Measurements from ENCODE around the gene PRDX5.

The PRDX5 gene

DNA sequence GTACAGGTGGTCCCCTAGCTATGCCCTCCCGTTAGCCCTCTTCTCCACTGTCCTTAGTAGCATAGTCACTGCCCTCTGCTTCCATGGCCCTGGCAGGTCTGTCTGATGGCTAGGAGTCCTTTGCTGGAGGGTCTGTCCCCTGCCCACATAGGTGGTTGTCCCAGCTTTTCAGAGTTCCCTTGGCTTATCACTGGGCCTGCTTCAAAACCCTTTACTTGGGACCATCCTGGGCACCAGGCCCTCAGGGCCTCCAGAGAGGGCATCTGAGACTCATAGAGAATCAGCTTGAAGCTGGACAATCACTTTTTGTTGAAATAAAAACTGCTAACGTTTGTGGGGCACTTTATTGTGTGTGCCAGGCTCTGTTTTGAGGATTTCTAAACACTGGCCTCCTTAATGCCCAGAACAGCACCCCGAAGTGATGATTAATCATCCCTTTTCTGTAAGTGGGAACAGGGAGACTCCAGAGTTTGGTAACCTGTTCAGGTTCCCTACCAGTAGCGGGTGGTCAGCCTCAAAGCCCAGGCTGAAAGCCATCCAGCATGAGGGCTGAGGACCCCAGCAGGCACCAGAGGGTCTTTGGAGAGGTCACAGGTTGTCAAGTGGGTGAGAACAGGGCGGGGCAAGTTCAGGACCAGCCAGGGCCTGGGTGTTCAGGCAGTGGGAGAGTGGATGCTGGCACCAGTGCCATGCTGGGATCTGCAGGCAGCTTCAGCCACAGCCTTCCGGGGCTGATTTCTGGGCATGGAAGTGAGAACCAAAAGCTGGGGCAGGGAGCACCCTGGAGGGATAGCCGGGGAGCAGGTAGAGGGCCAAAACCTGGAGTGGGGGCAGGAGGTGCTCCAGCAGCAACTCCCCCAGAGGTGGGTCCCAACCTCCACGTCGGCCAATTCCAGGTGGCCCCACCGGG lies 27.3 kb upstream of the PRDX5 start:
- no peak for DNase-seq (ENCODE audit: low spot score)

DNA sequence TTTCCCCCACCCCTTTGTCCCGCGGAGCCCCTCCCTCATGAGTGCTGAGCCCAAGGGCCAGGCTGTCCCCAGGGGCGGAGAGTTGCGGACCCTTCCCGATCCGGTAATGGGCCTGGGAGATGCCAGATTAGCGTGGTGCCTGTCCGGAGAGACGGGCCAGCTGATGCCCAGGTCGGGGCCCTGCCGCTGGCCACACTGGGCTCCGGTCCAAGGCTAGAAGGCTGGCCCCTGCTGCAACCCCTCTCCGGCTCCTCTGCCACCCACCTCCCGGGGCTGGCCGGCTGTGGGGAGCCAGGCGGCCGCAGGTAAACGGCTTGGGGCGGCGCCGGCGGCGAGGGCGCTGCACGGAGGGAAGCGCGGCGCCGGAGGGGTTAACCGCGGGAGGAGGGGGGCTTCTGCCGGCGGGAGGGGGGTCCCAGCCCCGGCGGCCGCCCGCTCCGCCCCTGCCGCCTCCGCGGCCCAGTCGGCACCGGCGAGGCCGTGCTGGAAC lies 26.6 kb upstream of the PRDX5 start, which contains the start of gene KCNK4:
KCNK4 (plus strand) TSS at position 41 of the 490 bp plus-strand sequence. CDS start 1,717 bp downstream, outside the sequence.
- DNase-seq (ENCODE audit: low spot score) = no peak

DNA sequence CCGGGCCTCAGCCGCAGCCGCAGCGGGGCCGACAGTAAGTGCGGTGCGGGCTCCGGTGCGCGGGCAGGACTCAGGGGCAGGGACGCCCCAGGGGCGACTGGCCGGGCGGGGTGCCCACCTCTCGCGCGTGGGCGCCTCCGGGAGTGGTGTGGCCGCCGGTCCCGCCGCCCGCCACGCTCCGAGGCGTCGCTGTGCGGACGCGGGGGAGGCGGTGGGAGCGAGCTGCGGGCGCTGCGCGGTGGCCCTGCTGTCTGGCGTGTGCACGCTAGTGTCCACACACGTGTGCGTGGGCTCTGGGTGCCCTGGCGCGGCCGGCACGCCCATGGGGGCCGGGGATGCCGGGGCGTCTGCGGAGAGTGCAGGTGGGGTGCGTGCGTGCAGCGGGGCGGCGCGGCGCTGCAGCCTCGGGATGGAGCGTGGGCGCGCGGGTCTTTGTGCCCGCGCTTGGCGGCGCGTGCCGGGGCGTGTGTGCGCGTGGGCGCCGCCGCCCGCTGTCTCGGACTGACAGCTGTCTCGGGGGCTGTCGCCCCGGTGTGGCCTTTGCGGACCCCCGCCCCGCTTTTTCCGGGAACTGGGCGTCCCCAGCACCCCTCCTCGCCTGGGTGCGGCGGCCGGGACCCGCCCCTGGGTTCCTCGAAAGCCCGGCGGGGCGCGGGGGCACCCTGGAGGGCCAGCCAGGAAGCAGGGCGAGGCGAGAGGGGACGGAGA lies 26.0 kb upstream of the PRDX5 start:
- no peak for DNase-seq (ENCODE audit: low spot score)

DNA sequence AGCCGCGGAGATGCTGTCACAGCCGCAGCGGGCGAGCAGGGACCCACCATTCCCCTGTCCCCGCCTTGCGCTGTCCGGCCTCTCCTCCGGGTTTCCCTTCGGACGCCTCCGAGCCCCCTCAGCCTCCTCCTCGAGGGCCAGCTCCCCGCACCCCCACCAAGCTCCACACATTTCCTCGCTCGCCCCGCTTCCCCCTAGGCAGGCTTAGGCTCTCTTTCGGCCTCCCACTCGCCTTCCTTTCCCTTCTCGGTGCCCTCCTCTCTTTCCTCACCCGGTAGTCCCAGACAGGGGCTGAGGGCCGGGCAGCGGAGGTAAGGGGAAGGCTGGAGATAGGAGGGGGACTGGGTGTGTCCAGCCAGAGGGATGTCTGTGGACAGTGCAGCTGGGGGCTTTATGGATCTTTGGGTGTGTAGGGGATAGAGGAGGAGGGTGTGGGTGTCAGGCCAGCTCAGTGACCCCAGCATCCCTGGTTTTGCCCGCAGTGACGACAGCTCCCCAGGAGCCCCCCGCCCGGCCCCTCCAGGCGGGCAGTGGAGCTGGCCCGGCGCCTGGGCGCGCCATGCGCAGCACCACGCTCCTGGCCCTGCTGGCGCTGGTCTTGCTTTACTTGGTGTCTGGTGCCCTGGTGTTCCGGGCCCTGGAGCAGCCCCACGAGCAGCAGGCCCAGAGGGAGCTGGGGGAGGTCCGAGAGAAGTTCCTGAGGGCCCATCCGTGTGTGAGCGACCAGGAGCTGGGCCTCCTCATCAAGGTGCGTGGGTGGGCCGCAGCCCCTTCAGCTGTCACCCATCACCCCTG lies 25.3 kb upstream of the PRDX5 start:
- DNase-seq (ENCODE audit: low spot score) = no peak

DNA sequence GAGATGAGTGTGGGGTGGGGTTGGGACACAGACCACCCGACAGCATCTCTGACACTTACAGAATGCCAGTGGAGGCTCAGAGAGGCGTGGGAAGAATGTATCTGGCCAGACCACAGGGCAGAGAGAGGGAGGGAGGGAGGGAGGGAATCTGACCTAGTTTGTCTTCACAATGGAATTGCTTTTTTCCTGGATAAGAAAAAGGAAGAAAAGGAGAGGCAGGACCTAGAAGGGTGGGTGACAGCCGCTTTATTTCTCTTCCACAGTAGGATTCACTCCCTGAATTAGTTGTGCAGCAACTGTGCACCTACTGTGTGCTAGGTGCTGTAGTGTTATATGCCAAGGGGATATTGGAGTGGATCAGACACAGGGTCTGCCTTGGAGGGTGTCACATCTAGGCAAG lies 23.1 kb upstream of the PRDX5 start:
- no peak for DNase-seq (ENCODE audit: low spot score)

DNA sequence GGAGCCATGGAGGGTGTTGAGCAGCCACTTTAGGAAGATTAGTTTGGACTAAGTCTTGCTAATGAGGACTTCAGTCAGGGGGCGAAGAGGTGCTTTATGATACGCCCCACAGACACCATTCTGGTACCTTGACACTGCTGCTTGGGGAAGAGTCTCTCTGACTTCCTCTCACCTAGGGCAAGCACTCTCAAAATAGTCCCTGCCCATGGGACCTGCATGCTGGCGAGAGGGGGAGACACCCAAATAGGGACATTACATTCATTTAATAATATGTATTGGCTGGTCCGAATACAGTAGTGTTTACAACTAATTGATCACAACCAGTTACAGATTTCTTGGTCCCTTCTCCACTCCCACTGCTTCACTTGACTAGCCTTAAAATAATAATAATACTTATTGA lies 22.2 kb upstream of the PRDX5 start:
- DNase-seq (ENCODE audit: low spot score) = no peak

DNA sequence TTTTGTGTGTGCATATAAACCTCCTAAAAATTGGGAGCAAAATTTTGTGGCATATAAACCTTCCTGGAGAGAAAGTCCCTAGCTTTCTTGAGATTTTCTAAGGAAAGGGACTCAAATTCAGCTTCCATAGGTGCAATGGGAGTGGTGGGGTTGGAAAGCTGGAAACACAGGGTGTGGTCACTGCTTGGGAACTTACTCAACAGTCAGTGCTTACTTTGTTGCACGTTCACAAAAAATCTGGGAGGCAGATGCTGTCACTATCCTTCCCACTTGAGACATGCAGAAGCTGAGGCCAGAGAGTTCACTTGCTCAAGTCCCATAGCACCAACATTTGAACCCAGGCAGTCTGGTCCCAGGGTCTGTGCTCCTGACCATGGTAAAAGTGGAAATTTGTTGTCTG lies 21.7 kb upstream of the PRDX5 start:
- no peak for DNase-seq (ENCODE audit: low spot score)

DNA sequence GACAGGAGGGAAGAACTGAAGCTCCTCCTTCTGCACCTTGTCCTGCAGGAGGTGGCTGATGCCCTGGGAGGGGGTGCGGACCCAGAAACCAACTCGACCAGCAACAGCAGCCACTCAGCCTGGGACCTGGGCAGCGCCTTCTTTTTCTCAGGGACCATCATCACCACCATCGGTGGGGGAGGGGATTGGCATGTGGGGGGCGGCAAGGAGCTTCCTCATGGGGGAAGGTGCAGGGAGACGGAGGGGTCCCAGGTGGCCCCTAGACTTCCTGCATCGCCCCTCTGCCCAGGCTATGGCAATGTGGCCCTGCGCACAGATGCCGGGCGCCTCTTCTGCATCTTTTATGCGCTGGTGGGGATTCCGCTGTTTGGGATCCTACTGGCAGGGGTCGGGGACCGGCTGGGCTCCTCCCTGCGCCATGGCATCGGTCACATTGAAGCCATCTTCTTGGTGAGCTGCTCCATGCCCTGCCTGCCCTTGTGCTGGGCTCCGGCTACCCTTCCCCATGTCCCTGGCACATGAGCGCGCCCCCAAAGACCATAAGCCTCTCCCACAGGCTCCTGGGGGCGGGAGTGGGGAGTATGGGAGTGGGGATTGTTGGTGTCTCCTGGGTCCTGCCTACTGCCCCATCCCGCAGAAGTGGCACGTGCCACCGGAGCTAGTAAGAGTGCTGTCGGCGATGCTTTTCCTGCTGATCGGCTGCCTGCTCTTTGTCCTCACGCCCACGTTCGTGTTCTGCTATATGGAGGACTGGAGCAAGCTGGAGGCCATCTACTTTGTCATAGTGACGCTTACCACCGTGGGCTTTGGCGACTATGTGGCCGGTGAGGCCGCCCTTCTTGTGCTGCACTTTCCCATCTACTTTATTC lies 20.9 kb upstream of the PRDX5 start:
- no peak for DNase-seq (ENCODE audit: low spot score)

DNA sequence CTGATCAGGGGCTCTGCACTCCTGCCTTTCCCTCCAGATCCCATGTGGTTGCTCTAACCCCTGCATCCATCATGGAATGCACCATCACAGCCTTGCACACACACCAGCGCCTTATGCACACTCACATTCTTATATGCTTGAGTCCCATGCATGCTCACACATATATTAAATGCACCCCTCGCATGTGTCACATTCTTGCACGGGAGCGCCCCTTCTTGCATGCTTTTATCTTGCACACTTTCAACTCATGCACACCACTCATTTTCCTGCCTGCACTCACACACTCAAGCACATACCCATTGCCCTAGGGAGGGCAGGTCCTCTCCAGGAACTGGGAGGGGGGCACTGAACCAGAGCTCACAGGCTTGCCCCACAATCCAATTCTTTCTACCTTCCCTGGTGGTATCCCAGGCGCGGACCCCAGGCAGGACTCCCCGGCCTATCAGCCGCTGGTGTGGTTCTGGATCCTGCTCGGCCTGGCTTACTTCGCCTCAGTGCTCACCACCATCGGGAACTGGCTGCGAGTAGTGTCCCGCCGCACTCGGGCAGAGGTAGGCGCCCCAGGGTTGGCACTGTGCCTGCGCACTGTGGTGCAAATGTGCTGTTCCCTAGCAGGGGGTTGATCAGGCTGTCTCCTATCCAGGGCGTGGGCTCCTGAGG lies 20.1 kb upstream of the PRDX5 start:
- no peak for DNase-seq (ENCODE audit: low spot score)

DNA sequence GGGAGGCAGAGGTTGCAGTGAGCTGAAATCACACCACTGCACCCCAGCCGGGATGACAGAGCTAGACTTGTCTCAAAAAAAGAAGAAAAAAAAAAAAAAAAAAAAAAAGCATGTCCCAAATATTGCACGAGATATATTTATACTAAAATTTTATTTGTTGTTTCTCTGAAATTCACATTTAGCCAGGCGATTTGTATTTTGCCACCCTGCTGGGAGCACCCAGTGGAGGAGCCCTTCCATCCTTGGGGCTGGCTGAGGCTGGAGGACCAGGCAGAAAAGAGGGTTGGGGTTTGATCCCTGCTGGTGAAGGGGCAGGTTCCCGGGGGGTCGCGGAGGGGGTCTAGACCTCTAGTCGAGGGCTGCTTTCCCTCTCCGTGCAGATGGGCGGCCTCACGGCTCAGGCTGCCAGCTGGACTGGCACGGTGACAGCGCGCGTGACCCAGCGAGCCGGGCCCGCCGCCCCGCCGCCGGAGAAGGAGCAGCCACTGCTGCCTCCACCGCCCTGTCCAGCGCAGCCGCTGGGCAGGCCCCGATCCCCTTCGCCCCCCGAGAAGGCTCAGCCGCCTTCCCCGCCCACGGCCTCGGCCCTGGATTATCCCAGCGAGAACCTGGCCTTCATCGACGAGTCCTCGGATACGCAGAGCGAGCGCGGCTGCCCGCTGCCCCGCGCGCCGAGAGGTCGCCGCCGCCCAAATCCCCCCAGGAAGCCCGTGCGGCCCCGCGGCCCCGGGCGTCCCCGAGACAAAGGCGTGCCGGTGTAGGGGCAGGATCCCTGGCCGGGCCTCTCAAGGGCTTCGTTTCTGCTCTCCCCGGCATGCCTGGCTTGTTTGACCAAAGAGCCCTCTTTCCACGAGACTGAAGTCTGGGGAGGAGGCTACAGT lies 18.7 kb upstream of the PRDX5 start:
- DNase-seq (ENCODE audit: low spot score) = no peak

DNA sequence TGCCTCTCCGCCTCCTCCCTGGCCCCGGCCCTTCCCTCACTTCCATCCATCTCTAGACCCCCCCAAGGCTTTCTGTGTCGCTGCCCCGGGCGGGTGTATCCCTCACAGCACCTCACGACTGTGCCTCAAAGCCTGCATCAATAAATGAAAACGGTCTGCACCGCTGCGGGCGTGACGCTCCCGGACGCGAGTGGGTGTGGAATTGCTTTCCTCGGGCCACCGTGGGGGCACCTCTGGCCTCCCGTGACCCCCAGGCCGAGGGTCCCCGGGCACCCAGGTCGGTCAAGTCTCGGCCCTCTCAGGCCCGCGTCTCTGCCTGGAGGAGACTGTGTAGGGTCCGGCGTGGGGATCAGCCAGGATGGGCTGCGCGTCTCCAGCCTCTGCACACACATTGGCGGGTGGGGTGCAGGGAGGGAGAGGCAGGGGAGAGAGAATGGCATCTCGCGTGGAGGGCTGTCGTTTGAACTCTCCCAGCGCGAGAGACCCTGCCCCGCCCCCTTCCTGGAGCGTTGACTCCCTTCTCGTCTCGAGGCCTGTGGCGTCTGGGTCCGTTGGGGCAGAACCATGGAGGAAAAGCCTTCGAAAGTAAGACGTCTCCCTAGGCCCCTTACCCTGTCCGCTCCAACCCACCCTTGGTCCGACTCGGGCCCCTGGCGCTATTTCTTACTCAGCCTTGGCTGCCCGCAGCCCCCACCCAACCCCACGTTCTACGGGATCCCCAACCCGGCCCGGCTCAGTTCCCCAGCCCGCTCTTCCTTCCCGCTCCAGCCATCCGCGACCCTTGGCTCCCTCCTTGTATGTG lies 17.9 kb upstream of the PRDX5 start, which contains the start of gene CATSPERZ:
CATSPERZ (plus strand) TSS at position 512 of the 802 bp plus-strand sequence; CDS start at position 565, 53 bp downstream.
- no peak for DNase-seq (ENCODE audit: low spot score)

DNA sequence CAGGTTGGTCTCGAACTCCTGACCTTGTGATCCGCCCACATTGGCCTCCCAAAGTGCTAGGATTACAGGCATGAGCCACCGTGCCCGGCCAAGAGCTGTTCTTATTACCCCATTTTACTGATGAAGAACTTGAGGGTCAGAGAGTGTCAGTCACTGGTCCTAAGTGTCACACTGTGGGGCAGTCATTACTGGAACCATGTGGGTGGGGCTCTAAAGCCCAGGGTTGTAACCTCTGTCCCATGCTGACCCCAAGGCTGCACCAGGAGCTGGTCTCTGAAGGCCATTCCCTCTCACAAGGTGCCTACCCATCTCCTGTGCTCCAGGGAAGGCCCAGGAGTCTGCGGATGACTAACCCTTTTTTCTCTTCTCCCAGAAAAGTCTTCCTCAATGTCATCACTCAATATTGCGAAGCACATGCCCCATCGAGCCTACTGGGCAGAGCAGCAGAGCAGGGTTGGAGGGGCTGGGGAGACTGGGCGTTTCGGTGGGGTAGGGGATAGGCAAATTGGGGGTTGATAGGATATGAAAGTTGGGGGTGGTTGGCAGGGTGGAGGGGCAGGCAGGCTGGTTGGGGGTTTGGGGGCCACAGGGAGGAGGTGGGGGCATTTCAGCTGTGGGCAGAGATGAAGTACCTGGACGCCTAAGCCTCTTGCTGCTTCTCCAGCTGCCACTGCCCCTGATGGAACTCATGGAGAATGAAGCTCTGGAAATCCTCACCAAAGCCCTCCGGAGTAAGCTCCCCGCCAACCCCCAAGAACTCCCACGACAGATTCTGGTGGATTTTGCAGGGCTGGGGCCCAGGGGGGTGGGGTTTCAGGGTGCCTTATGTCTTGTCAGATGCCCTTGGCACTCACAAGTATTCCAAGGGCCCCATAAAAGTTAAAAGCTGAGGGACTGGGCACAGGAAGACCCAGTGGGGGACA lies 14.6 kb upstream of the PRDX5 start:
- no peak for DNase-seq (ENCODE audit: low spot score)

DNA sequence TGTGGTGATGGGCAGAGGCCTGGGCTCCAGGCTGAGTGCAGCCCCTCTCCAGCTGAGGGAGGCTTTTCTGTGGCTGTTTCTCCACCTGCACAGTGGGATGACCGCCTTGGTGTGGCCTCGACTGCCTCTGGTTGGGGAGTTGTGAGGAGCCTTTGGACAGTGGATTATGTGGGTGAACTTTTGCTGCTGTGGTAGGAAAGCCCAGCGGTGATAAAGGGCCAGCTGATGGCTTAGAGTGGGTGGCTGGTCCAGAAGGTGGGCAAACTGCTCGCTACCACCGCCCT lies 13.9 kb upstream of the PRDX5 start:
- DNase-seq (ENCODE audit: low spot score) = no peak

DNA sequence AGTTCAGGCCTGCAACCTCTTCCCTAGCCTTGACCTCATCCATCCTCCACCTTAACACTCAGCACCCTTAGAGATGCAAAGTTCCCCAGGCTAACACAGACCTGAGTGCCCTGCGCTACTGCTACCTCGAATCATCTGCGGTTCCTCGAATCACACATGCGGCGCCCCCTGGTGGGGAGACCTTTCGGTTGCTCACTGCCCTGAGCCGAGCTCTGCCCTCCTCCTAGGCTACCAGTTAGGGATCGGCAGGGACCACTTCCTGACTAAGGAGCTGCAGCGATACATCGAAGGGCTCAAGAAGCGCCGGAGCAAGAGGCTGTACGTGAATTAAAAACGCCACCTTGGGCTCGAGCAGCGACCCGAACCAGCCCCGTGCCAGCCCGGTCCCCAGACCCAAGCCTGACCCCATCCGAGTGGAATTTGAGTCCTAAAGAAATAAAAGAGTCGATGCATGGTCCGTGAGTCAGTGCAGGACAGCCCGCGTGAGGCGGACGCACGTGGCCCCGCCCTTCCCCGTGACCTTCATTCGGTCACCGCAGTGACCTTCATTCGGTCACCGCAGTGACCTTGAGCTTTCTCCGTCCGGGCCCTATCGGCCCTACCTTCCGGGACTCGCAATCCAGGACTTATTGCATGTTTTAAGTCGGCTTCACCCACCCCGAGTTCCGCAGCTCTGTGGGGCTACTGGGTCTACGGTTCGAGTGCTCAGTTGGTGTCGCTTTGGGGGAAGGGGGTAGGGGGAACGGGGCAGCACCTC lies 13.4 kb upstream of the PRDX5 start:
- DNase-seq (ENCODE audit: low spot score) = peak; percentile 95

DNA sequence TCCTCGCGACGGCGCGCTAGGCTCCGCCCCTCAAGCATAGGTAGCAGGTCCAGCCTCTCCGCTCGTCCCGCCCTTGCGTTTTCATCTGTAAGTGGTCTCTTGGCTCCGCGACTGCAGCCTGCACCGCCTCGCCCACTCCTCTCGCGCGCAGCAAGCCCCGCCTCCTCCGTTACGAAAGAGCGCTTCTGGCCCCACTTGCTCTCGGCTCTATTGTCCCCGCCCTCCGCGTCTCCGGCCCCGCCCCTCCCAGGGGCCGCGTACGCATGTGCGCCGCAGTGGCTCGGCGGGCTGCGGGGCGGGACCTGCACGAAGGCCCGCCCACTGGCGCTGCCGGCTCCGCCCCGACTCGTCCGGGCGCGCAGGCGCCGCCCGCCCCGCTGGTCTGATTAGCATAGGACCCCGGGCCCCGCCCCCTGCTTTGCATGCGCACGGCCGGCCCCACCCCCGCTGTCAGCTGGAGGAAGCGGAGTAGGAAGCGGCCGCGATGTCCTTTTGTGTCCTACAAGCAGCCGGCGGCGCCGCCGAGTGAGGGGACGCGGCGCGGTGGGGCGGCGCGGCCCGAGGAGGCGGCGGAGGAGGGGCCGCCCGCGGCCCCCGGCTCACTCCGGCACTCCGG lies 12.7 kb upstream of the PRDX5 start, which contains the start of gene ESRRA:
ESRRA (plus strand) TSS at position 450 of the 616 bp plus-strand sequence. CDS start 1,656 bp downstream, outside the sequence.
- DNase-seq (ENCODE audit: low spot score) = peak; percentile 100

Data from activated CD4-positive, alpha-beta T cell treated with anti-CD3 and anti-CD28 coated beads, Interleukin-2, Interleukin-4, amounts not matched to agents 100 ng/mL and 50 ng/mL, durations not matched to agents 16 hours and 8 hours (primary cell).